Frontal cortex (tissue), 4 donors: Measurements from ENCODE around the gene MXD4. TPM values are rescaled to one million over a fixed set of nuclear protein-coding genes. Genes with fewer than 3 reads are reported as not detected.
A peak's percentile ranks its signal among the peaks of the same experiment; 100 is the strongest.
"Not testable (repeated sequence)": the region's sequence is repeated elsewhere in the genome, so short reads cannot be mapped to it uniquely, and the experiment has no call there.

Source experiments
- DNase-seq, 2 donors: peaks; one replicate each; pipeline ENCODE4 v3.0.0; 2012; ENCODE audit warnings: low spot score in 2 of 2
- FAIRE-seq: peaks from 2 replicates; lab custom pipeline; 2012; peaks lifted over from hg19 to GRCh38; lab: Jason Lieb, UNC
- small RNA-seq: library from RNA; depleted of rRNA; stranded (forward); fragments of <200 nt; gene quantifications from one replicate; pipeline ENCODE3, GENCODE V24; 2014
- total RNA-seq: library from RNA; depleted of rRNA; stranded (reverse); fragments of >200 nt; gene quantifications from one replicate; pipeline ENCODE4 v1.2.3, GENCODE V29; 2014
- donor health status: control.
- donor health status: control.
- donor health status: control.

MXD4 gene
- total RNA-seq, 1 donor from 2014 or later = 17.5 TPM

DNA sequence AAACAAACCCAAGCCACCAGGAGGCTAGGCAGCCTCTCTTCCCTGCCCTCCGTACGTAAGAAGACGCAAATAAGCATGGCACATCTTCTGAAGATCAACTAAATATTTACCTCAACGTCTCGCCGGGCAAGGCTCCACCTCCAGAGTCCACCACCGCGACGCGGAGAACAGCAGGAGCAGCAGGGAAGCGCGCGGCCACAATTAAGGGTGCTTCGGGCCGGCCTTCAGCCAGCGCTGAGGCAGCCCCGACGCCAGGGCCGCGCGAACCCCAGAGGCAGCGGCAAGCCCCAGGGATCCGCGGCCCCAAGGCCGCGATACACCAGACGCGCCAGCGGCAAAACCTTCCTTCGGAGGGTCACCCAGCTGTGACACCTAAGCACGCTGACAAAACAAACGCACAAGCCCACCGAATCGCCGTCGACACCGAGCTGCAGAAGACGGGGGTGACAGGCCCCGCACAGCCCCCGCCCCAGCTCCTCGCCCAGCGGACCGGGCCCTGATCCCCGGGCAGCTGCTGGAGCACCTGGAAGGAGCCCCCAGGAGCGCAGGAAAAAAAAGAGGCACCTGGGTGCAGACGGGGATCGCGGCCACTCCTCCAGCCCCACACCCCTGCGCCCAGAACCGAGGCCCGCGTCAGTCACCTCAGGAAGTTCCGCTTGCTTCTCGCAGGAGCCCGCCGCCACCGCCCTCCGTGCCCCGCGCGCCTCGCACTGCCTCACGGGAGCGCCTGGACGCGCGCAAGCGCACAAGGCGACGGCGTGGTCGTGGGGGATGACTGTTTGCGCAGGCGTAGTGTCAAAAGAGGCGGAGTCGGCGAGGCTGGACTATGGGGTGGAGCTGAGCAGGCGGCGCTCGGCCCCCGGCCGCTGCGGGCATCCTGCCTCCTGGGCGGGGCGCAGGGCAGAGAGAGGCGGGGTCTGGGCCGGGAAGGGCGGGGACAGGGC, 20.2 kb downstream of the MXD4 start, which contains the start of the genes HAUS3 and POLN:
TSS of gene HAUS3 (minus strand) at position 712 of the 944 bp plus-strand sequence. CDS start 1,175 bp downstream, outside the sequence.
TSS of gene POLN (minus strand) at position 712 of the 944 bp plus-strand sequence. CDS start 12,890 bp downstream, outside the sequence.
- DNase-seq (peak; percentile 99 to 100), FAIRE-seq (no peak)

- DNase-seq (no peak), FAIRE-seq (no peak)
Measured at GRCh38 chr4:2241003-2241402, 20.9 kb downstream of the MXD4 start.

DNA sequence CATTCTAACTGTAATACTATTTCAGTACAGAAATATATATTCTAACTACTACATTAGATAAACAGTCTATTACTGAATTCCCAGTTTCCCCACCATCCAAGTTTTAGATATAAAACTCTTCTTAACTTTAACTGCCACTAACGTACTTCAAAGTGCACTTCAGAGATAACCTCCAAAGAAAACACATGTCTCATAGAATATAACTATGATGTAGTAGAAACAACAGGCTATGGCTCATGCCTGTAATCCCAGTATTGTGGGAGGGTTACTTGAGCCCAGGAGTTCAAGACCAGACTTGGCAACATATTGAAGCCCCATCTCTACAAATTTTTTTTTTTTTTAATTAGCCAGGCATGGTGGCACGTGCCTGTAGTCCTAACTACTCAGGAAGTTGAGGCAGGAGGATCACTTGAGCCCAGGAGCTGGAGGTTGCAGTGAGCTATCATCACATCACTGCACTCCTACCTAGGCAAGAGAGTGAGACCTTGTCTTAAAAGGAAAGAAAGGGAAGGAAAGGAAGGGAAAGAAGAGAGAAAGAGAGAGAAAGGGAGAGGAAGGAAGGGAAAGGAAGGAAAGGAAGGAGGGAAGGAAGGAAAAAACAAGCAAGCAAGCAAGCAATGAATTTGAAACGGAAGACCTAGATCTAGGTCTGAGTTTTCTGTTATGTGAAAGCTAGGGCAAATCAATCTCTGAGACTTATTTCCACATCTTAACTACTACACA, 24.8 kb downstream of the MXD4 start:
- FAIRE-seq (no peak), DNase-seq (no peak)

DNA sequence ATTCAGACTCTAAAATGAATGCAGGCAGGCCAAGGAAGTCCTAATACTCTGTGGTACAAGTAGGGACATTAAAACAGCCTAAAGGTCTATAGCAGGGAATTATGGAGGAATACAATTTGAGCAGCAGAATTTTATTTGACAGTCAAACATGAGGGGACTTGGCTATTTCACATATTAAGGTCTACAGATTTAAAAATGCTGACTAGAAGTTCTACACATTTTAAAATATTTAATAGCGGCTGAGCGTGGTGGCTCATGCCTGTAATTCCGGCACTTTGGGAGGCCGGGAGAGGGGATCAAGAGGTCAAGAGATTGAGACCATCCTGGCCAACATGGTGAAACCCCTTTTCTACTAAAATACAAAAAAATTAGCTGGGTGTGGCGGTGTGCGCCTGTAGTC, 30.8 kb downstream of the MXD4 start:
- DNase-seq (no peak), FAIRE-seq (no peak)

GRCh38 chr4:2226261-2226660, 35.6 kb downstream of the MXD4 start:
- FAIRE-seq (no peak), DNase-seq (no peak)

- DNase-seq (no peak), FAIRE-seq (no peak)
Measured at GRCh38 chr4:2222838-2223237, 39.1 kb downstream of the MXD4 start.

GRCh38 chr4:2221378-2221777, 40.5 kb downstream of the MXD4 start:
- not testable (repeated sequence) for DNase-seq, FAIRE-seq

DNA sequence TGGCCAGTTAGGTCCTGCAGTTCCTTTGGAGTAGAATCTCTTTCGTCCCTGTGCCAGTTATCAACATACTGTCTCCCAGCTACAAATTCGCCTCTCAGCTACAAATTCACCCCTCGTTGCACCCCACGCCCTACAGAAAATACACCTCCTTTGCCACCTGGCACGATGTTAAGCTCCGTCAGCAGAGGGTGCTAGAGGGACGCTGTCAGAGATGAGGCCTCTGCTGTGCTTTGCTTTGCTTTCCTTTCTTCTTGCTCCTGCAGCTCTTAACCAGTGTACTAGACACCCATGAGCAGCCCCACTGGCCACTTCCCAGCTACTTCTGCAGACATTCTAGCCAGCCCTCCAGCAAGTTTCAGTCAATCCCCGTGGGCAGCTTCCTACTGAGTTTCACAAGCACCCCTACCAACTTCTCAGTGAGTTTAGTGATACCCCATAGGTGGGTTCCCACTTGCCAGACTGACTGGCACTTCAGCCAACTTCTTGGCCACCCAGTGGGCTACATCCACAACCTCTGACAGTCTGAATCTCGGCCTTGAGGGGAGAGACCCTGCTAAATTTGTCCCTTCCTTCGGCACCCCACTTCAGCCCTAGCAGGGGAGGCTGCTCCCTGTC, 41.8 kb downstream of the MXD4 start:
- FAIRE-seq (no peak), DNase-seq (peak; percentile 26 to 49)

DNA sequence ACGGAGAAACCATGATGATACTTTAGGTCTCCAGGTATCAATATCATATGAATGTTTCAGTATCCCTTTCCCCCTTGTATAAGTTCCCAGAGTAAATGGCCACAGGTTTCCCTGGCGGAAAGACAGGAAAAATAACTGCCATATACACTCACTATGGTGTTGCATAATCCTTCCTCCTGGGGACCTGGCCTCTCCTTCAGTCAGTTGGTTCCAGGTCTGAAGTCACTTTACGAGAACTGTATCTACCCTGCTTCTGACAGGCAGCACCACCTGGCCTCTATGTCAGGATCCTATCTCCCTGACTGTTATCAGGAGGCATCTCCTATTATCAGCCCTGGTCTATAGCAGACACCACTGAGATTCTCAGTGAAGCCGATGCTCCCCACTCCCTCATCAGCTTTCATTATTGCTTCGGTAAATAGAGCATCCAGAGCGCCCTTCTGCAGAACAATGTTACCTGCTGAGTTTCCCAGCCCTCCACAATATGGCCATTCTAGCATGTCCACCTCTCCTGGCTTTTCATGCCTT, 42.6 kb downstream of the MXD4 start:
- DNase-seq (no peak), FAIRE-seq (no peak)

DNA sequence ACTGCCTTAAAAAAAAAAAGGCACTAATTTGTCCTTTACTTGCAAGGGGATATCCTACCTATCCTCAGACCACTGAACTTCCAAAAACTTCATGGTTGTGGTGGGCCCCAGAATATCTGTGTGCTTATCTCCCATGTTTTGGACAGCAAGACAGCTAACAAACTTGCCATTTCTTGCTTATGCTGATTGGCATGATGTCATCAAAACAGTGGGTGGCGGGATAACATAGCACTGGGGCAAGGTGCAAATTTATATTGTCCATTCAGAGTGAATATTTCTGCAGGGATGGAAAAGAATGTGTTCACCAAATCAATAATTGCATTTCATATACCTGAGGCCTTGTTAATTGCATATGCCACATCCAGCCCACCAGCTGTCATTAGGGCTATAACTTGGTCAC, 43.5 kb downstream of the MXD4 start:
- DNase-seq (no peak), FAIRE-seq (no peak)

GRCh38 chr4:2217726-2218125, 44.2 kb downstream of the MXD4 start:
- no peak for DNase-seq
- FAIRE-seq = no peak

GRCh38 chr4:2212831-2213230, 49.1 kb downstream of the MXD4 start:
- FAIRE-seq = no peak
- no peak for DNase-seq

GRCh38 chr4:2202789-2203188, 59.1 kb downstream of the MXD4 start:
- not testable (repeated sequence) for FAIRE-seq, DNase-seq

Small RNAs within 50 kb of the gene (small RNA-seq; reads per million reads assigned to genes)
- gene COX6B1P5 = not detected

Other genes starting within 250 kb of the MXD4 start
- 9.8 TPM for gene NAT8L, start 202.8 kb downstream of the MXD4 start, total RNA-seq
- gene HAUS3, start 20.0 kb downstream of the MXD4 start, total RNA-seq = 42.0 TPM
- gene POLN, start 20.0 kb downstream of the MXD4 start, total RNA-seq = 8.6 TPM
- gene ZFYVE28, start 156.5 kb upstream of the MXD4 start, total RNA-seq = 3.7 TPM
- gene CFAP99, start 156.8 kb upstream of the MXD4 start, total RNA-seq = not detected
- gene RNF4, start 207.0 kb upstream of the MXD4 start, total RNA-seq = 28.1 TPM